ENCODE data around the gene SH3TC2.

DNA sequence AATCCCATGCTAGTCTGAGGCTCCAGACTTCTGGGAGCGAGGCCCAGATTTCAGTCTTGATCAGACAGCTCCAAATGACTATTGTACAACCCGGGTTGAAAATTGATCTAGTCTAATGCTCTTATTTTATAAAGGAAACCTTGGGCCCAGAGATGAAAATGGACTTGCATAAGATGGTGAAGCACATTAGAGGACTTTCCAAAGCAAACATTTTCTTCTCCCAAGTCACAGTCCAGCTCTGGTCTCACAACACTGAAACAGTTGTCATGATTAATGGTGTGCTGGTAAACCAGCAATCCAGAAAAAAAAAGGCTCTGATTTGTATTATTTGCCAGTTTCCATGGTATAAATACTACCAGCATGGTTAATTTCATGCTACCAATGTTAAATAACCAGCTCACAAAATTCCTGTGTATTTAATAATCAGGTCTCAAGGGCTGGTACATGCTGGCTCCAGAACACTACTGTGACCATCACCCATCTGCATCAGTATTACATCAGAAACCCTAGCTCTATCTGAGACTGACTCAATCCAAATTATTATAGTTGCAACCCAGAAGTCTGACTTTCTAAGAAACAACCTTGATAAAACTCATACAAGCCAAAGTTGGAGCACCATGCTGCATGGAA is 45.9 kb upstream of the SH3TC2 start:
- TF ChIP-seq POLR2AphosphoS5 (IDR thresholded peaks at IDR 0.05; ENCODE audit: borderline replicate concordance, low read depth, low read length) = no peak
- no peak for TF ChIP-seq EZH2 (IDR thresholded peaks at IDR 0.05)
- no peak for TF ChIP-seq FOXP2 (optimal IDR thresholded peaks at IDR 0.05; ENCODE audit: control extremely low read depth, extremely low read length, insufficient read depth)
